Stimulated activated CD4-positive, alpha-beta T cell treated with anti-CD3 and anti-CD28 coated beads, TNF-alpha, amount 100 ng/mL, for 24 hours (primary cell): ENCODE measurements around the gene ZNF687.

Experiments used
- DNase-seq, 3 experiments: peaks; one replicate each; pipeline ENCODE4 v3.0.0-alpha.2; 2020; ENCODE audit warnings: low read depth in 3 of 3

Gene ZNF687

GRCh38 chr1:151277249-151277648 lies 4.8 kb upstream of the ZNF687 start:
- no peak for DNase-seq

- DNase-seq, result peak; percentile 92 to 94 (median 93)
These were observed 702 bp upstream of the ZNF687 start for GRCh38 chr1:151281225-151281968.

- DNase-seq, result no peak
These were observed 1.0 kb downstream of the ZNF687 start for GRCh38 chr1:151282883-151283725.

- no peak for DNase-seq
These were observed 2.0 kb downstream of the ZNF687 start for GRCh38 chr1:151284013-151284577.

- no peak for DNase-seq
These were observed 4.7 kb downstream of the ZNF687 start for GRCh38 chr1:151286619-151287340.

GRCh38 chr1:151287341-151287699 lies 5.2 kb downstream of the ZNF687 start:
- no peak for DNase-seq

- DNase-seq, result no peak
These were observed 5.8 kb downstream of the ZNF687 start for GRCh38 chr1:151287767-151288500.

- DNase-seq, result no peak
These were observed 6.4 kb downstream of the ZNF687 start for GRCh38 chr1:151288502-151288901.

GRCh38 chr1:151289080-151289935 lies 7.2 kb downstream of the ZNF687 start:
- DNase-seq, result no peak

GRCh38 chr1:151289991-151290708 lies 8.1 kb downstream of the ZNF687 start:
- no peak for DNase-seq

- no peak for DNase-seq
These were observed 8.7 kb downstream of the ZNF687 start for GRCh38 chr1:151290709-151291303.

- no peak for DNase-seq
These were observed 10.3 kb downstream of the ZNF687 start for GRCh38 chr1:151292207-151293030.

GRCh38 chr1:151293093-151293492 lies 11.0 kb downstream of the ZNF687 start:
- no peak for DNase-seq

- no peak for DNase-seq
These were observed 12.8 kb downstream of the ZNF687 start for GRCh38 chr1:151294742-151295462.

GRCh38 chr1:151309811-151310323 lies 27.8 kb downstream of the ZNF687 start:
- DNase-seq, result no peak

- DNase-seq, result no peak
These were observed 28.9 kb downstream of the ZNF687 start for GRCh38 chr1:151311011-151311410.

- peak; percentile 68 to 85 (median 77) for DNase-seq
These were observed 29.7 kb downstream of the ZNF687 start for GRCh38 chr1:151311589-151312331.
